ENCODE results near the gene KIAA1328. TPM values are rescaled to one million over a fixed set of nuclear protein-coding genes. Genes with fewer than 3 reads are reported as not detected.

The KIAA1328 gene
- total RNA-seq, 3 donors from 2014 or later = 17.4 to 36.1 (median 25.6) TPM

GRCh38 chr18:37270666-37271052, 441.7 kb downstream of the KIAA1328 start:
- H3K27me3 ChIP-seq = peaks cover 0 to 31% of the 10 kb centered on the region in 2 donors
- no peaks in the 10 kb centered on the region for H3K4me1 ChIP-seq
- DNase-seq (ENCODE audit: low spot score in 2 of 2) = no peak
- TF ChIP-seq POLR2A (IDR thresholded peaks at IDR 0.05) (no peak), CTCF (IDR thresholded peaks at IDR 0.05) (no peak), POLR2AphosphoS5 (IDR thresholded peaks at IDR 0.05) (no peak)
- intact Hi-C loops (cut with DNase I; ENCODE audit: low total_unique reads) = no loop called here
- H3K36me3 ChIP-seq = no peaks in the 10 kb centered on the region
- H3K27ac ChIP-seq = no peak overlapping the region
- no peak overlapping the region for H3K4me3 ChIP-seq
- H3K9me3 ChIP-seq = peaks cover 0 to 9% of the 10 kb centered on the region in 2 donors

GRCh38 chr18:37272226-37272625, 443.3 kb downstream of the KIAA1328 start:
- no peak overlapping the region for H3K27ac ChIP-seq
- H3K9me3 ChIP-seq = peaks cover 0 to 9% of the 10 kb centered on the region in 2 donors
- no peaks in the 10 kb centered on the region for H3K4me1 ChIP-seq
- peaks cover 0 to 45% of the 10 kb centered on the region in 2 donors for H3K27me3 ChIP-seq
- H3K4me3 ChIP-seq = no peak overlapping the region
- no peaks in the 10 kb centered on the region for H3K36me3 ChIP-seq
- TF ChIP-seq CTCF (IDR thresholded peaks at IDR 0.05) (no peak), POLR2A (IDR thresholded peaks at IDR 0.05) (no peak), POLR2AphosphoS5 (IDR thresholded peaks at IDR 0.05) (no peak)
- DNase-seq (ENCODE audit: low spot score in 2 of 2) = no peak
- intact Hi-C loops (cut with DNase I; ENCODE audit: low total_unique reads) = no loop called here

GRCh38 chr18:37272841-37273240, 443.9 kb downstream of the KIAA1328 start:
- H3K27ac ChIP-seq = no peak overlapping the region
- H3K4me1 ChIP-seq = no peaks in the 10 kb centered on the region
- no peak for DNase-seq (ENCODE audit: low spot score in 2 of 2)
- no peak for TF ChIP-seq POLR2AphosphoS5 (IDR thresholded peaks at IDR 0.05)
- no peak for TF ChIP-seq CTCF (IDR thresholded peaks at IDR 0.05)
- TF ChIP-seq POLR2A (IDR thresholded peaks at IDR 0.05) = no peak
- intact Hi-C loops (cut with DNase I; ENCODE audit: low total_unique reads) = no loop called here
- no peak overlapping the region for H3K4me3 ChIP-seq
- H3K9me3 ChIP-seq = peaks cover 0 to 9% of the 10 kb centered on the region in 2 donors
- H3K27me3 ChIP-seq = peaks cover 0 to 45% of the 10 kb centered on the region in 2 donors
- no peaks in the 10 kb centered on the region for H3K36me3 ChIP-seq

- no peak overlapping the region for H3K27ac ChIP-seq
- H3K4me3 ChIP-seq = no peak overlapping the region
- no peaks in the 10 kb centered on the region for H3K36me3 ChIP-seq
- H3K27me3 ChIP-seq = peaks cover 0 to 45% of the 10 kb centered on the region in 2 donors
- peaks cover 0 to 9% of the 10 kb centered on the region in 2 donors for H3K9me3 ChIP-seq
- no peak for TF ChIP-seq CTCF (IDR thresholded peaks at IDR 0.05)
- TF ChIP-seq POLR2AphosphoS5 (IDR thresholded peaks at IDR 0.05) = no peak
- no peak for TF ChIP-seq POLR2A (IDR thresholded peaks at IDR 0.05)
- DNase-seq (ENCODE audit: low spot score in 2 of 2) = no peak
- intact Hi-C loops (cut with DNase I; ENCODE audit: low total_unique reads) = no loop called here
- no peaks in the 10 kb centered on the region for H3K4me1 ChIP-seq
These were observed 445.6 kb downstream of the KIAA1328 start for GRCh38 chr18:37274309-37275236.

GRCh38 chr18:37275237-37275741, 446.4 kb downstream of the KIAA1328 start:
- Histone ChIP-seq H3K36me3 (no peaks in the 10 kb centered on the region), H3K4me1 (no peaks in the 10 kb centered on the region), H3K27me3 (peaks cover 0 to 45% of the 10 kb centered on the region in 2 donors), H3K9me3 (peaks cover 0 to 9% of the 10 kb centered on the region in 2 donors), H3K4me3 (no peak overlapping the region), H3K27ac (no peak overlapping the region)
- DNase-seq (ENCODE audit: low spot score in 2 of 2) = no peak
- intact Hi-C loops (cut with DNase I; ENCODE audit: low total_unique reads) = no loop called here
- TF ChIP-seq CTCF (IDR thresholded peaks at IDR 0.05) (no peak), POLR2A (IDR thresholded peaks at IDR 0.05) (no peak)
